Vagina (tissue), 2 donors: ENCODE measurements around the gene SACM1L. TPM values are rescaled to one million over a fixed set of nuclear protein-coding genes. Genes with fewer than 3 reads are reported as not detected.

Source experiments
- DNase-seq, 2 donors: peaks; one replicate each; pipeline ENCODE4 v3.0.0-alpha.2; 2017; ENCODE audit errors: extremely low spot score in 2 of 2
- H3K27ac ChIP-seq: fragments of 200-600 bp; sonication (generic); one replicate; pipeline ENCODE4 v1.5.1; 2019
- H3K27me3 ChIP-seq: fragments of 200-600 bp; sonication (generic); one replicate; pipeline ENCODE4 v1.5.1; 2019
- H3K36me3 ChIP-seq, 2 donors: fragments of 200-600 bp; sonication (generic); one replicate each; pipeline ENCODE4 v1.5.1; 2017 to 2019
- H3K4me1 ChIP-seq: fragments of 200-600 bp; sonication (generic); one replicate; pipeline ENCODE4 v1.5.1; 2019
- H3K4me3 ChIP-seq, 2 donors: fragments of 200-600 bp; sonication (generic); 1 replicate in 1 of 2; 2 replicates in 1 of 2; pipeline ENCODE4 v1.5.1; 2016 to 2019
- H3K9me3 ChIP-seq: fragments of 200-600 bp; sonication (generic); one replicate; pipeline ENCODE4 v1.5.1; 2019
- CTCF ChIP-seq, 3 experiments: fragments of 450-650 bp in 2 of 3; fragments of 200-600 bp in 1 of 3; sonication (generic) in 1 of 3; IDR thresholded peaks; one replicate each; pipeline ENCODE4 v1.5.1; 2017 to 2019; ENCODE audit warnings: antibody characterized with exemption in 3 of 3, mild to moderate bottlenecking in 2 of 3, moderate library complexity in 2 of 3
- POLR2A ChIP-seq, 2 donors: fragments of 450-650 bp; IDR thresholded peaks; one replicate each; pipeline ENCODE4 v1.6.1; 2017; ENCODE audit warnings: antibody characterized with exemption in 2 of 2, mild to moderate bottlenecking in 2 of 2, moderate library complexity in 2 of 2
- POLR2AphosphoS5 ChIP-seq, 2 donors: sonication (generic); formaldehyde crosslinking; IDR thresholded peaks; one replicate each; pipeline ENCODE4 v1.9.0; 2017; ENCODE audit warnings: antibody characterized with exemption in 2 of 2, mild to moderate bottlenecking in 2 of 2, low read depth in 1 of 2; ENCODE audit not compliant: insufficient read depth in 1 of 2
- intact Hi-C: fragments of 100-400 bp; cut with DNase I; formaldehyde crosslinking; loops from one replicate; pipeline ENCODE4 v1.15.1; 2023
- total RNA-seq: library from RNA; depleted of rRNA; stranded (reverse); fragments of >200 nt; gene quantifications from one replicate; pipeline ENCODE4 v1.2.3, GENCODE V29; 2016

The SACM1L gene
- total RNA-seq, 1 donor from 2014 or later = 32.7 TPM

- Histone ChIP-seq H3K9me3 (no peaks in the 10 kb centered on the region), H3K27me3 (no peaks in the 10 kb centered on the region), H3K27ac (no peak overlapping the region), H3K4me3 (no peak overlapping the region), H3K36me3 (no peaks in the 10 kb centered on the region), H3K4me1 (peaks cover 8% of the 10 kb centered on the region)
- no peak for DNase-seq
- intact Hi-C loops = loop anchor here (2.0 to 10.0 kb wide), 4 partner anchors 65 to 621 kb away; partner anchors contain the start of gene TMEM158
- no peak for TF ChIP-seq POLR2A (IDR thresholded peaks at IDR 0.05)
- no peak for TF ChIP-seq POLR2AphosphoS5 (IDR thresholded peaks at IDR 0.05; ENCODE audit: insufficient read depth in 1 of 2, low read depth in 1 of 2)
- TF ChIP-seq CTCF (IDR thresholded peaks at IDR 0.05) = no peak
Measured at GRCh38 chr3:45657853-45658252, 31.3 kb upstream of the SACM1L start.

- intact Hi-C loops = loop anchor here (5.0 to 10.0 kb wide), 3 partner anchors 148 to 623 kb away; partner anchors contain the start of gene TMEM158
- H3K4me1 ChIP-seq = peaks cover 17% of the 10 kb centered on the region
Measured at GRCh38 chr3:45659661-45660566, 29.3 kb upstream of the SACM1L start.

GRCh38 chr3:45660567-45660901 is 28.7 kb upstream of the SACM1L start:
- Histone ChIP-seq H3K27me3 (no peaks in the 10 kb centered on the region), H3K36me3 (no peaks in the 10 kb centered on the region), H3K4me3 (no peak overlapping the region), H3K9me3 (no peaks in the 10 kb centered on the region), H3K4me1 (peaks cover 23% of the 10 kb centered on the region), H3K27ac (no peak overlapping the region)
- TF ChIP-seq CTCF (IDR thresholded peaks at IDR 0.05) = no peak
- DNase-seq = no peak
- intact Hi-C loops = no loop called here

More at GRCh38 chr3:45659661-45660566, 29.3 kb upstream of the SACM1L start:
- no peak overlapping the region for H3K4me3 ChIP-seq
- TF ChIP-seq POLR2A (IDR thresholded peaks at IDR 0.05) (no peak), POLR2AphosphoS5 (IDR thresholded peaks at IDR 0.05; ENCODE audit: insufficient read depth in 1 of 2, low read depth in 1 of 2) (no peak), CTCF (IDR thresholded peaks at IDR 0.05) (peak; percentile 74 to 83 (median 79))
- no peaks in the 10 kb centered on the region for H3K27me3 ChIP-seq
- H3K9me3 ChIP-seq = no peaks in the 10 kb centered on the region
- no peaks in the 10 kb centered on the region for H3K36me3 ChIP-seq
- DNase-seq = no peak
- H3K27ac ChIP-seq = no peak overlapping the region

- TF ChIP-seq CTCF (IDR thresholded peaks at IDR 0.05) (no peak), POLR2AphosphoS5 (IDR thresholded peaks at IDR 0.05; ENCODE audit: insufficient read depth in 1 of 2, low read depth in 1 of 2) (no peak), POLR2A (IDR thresholded peaks at IDR 0.05) (no peak)
- no peak for DNase-seq
- intact Hi-C loops = no loop called here
- Histone ChIP-seq H3K27ac (peak overlapping the region; percentile 46), H3K27me3 (no peaks in the 10 kb centered on the region), H3K9me3 (no peaks in the 10 kb centered on the region), H3K4me1 (peaks cover 52% of the 10 kb centered on the region), H3K4me3 (peak overlapping the region; percentile 18 to 35), H3K36me3 (peaks cover 0 to 5% of the 10 kb centered on the region in 2 donors)
Measured at GRCh38 chr3:45664578-45664977, 24.6 kb upstream of the SACM1L start.

- intact Hi-C loops = no loop called here
- no peak for DNase-seq
- peaks cover 56% of the 10 kb centered on the region for H3K4me1 ChIP-seq
Measured at GRCh38 chr3:45665101-45665572, 24.1 kb upstream of the SACM1L start.

More at GRCh38 chr3:45665101-45665572, 24.1 kb upstream of the SACM1L start:
- peak in 1 of 2 donors; percentile 7 for TF ChIP-seq POLR2AphosphoS5 (IDR thresholded peaks at IDR 0.05; ENCODE audit: insufficient read depth in 1 of 2, low read depth in 1 of 2)
- TF ChIP-seq POLR2A (IDR thresholded peaks at IDR 0.05) = no peak
- peak in 1 of 3 experiments; percentile 35 for TF ChIP-seq CTCF (IDR thresholded peaks at IDR 0.05)
- H3K4me3 ChIP-seq = peak overlapping the region; percentile 18 to 35
- H3K27me3 ChIP-seq = no peaks in the 10 kb centered on the region
- H3K27ac ChIP-seq = peak overlapping the region; percentile 46
- H3K36me3 ChIP-seq = peaks cover 0 to 5% of the 10 kb centered on the region in 2 donors
- no peaks in the 10 kb centered on the region for H3K9me3 ChIP-seq
